Large intestine (tissue), 3 donors: ENCODE data around the gene PRPF18. TPM values are rescaled to one million over a fixed set of nuclear protein-coding genes. Genes with fewer than 3 reads are reported as not detected.

Experiments used
- DNase-seq, 2 donors: peaks; one replicate each; pipeline versions ENCODE4 v3.0.0 to v3.0.0-alpha.2; 2013
- H3K27ac ChIP-seq: one replicate; pipeline ENCODE4 v1.5.1; 2013; ENCODE audit warnings: low read length
- H3K27me3 ChIP-seq: 2 replicates; pipeline ENCODE4 v1.6.1; 2013; ENCODE audit warnings: low read length; ENCODE audit not compliant: control insufficient read depth, insufficient read depth
- H3K36me3 ChIP-seq: 2 replicates; pipeline ENCODE4 v1.6.1; 2013; ENCODE audit warnings: low read length; ENCODE audit not compliant: control insufficient read depth, insufficient read depth
- H3K4me1 ChIP-seq: one replicate; pipeline ENCODE4 v1.6.1; 2013; ENCODE audit warnings: low read length; ENCODE audit not compliant: control insufficient read depth, insufficient read depth
- H3K4me3 ChIP-seq: one replicate; pipeline ENCODE4 v1.5.1; 2013; ENCODE audit warnings: low read length
- H3K9me3 ChIP-seq: one replicate; pipeline ENCODE4 v1.6.1; 2013; ENCODE audit warnings: mild to moderate bottlenecking, low read depth, low read length, moderate library complexity; ENCODE audit not compliant: control insufficient read depth
- WGBS: methylation state at CpG from one replicate; pipeline ENCODE4 v1.1.5; 2013; ENCODE audit warnings: low lambda C conversion rate; ENCODE audit not compliant: insufficient coverage; 5-methylcytosine and 5-hydroxymethylcytosine counted together
- polyA plus RNA-seq: library from polyadenylated mRNA; unstranded; fragments of 120-200 nt; gene quantifications from one replicate; pipeline ENCODE4 v1.2.1, GENCODE V29; 2013

Gene PRPF18
- polyA plus RNA-seq, 1 donor: 21.0 TPM

GRCh38 chr10:13637303-13637856 is 50.6 kb downstream of the PRPF18 start:
- Histone ChIP-seq H3K4me1 (peaks cover 3% of the 10 kb centered on the region), H3K27me3 (no peaks in the 10 kb centered on the region), H3K4me3 (no peak overlapping the region), H3K36me3 (peaks cover 28% of the 10 kb centered on the region), H3K9me3 (no peaks in the 10 kb centered on the region), H3K27ac (no peak overlapping the region)
- 88% methylated on average over 1 of the region's 1 CpG for WGBS
- no peak for DNase-seq

DNA sequence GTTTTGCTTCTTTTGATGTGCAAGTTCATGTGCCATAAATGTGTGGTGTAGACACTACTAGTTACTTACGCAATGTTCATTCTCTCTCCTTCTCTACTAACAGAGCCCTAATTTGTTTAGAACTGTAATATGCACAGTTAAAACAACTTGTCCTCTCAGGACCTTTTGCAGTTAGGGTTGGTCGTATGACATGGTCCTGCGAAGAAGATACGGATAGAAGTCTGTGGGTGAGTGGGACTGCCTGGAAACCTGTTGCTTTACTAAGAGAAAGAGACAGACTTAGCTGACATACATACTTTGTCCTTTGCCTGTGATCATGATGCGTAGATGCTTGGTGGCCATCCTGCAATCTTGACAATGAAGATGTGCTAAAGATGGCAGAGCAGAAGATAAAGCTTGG is 51.1 kb downstream of the PRPF18 start:
- no peak for DNase-seq
- Histone ChIP-seq H3K27ac (no peak overlapping the region), H3K27me3 (no peaks in the 10 kb centered on the region), H3K4me3 (no peak overlapping the region), H3K9me3 (no peaks in the 10 kb centered on the region), H3K4me1 (peaks cover 3% of the 10 kb centered on the region), H3K36me3 (peaks cover 31% of the 10 kb centered on the region)
- 86% methylated on average over 1 of the region's 5 CpGs for WGBS

DNA sequence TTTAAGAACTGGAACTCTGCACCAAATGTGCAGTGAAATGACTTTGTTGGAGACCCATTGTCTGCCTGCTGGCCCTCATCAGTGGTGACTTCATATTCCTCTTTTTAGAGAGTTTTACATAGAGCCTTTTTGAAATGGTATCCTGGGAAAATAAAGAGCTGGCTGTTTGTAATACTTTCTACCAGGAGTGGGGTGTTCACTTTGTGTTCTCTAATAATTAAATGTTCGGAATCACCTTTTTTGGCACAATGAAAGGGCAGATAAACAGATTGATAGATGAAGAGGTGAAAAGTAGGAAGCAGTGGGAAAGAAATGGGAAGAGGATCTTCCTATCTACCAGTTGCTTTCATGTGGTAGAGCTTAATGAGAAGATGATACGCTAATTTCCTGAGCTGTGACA is 55.5 kb downstream of the PRPF18 start:
- Histone ChIP-seq H3K36me3 (peaks cover 63% of the 10 kb centered on the region), H3K4me3 (no peak overlapping the region), H3K9me3 (no peaks in the 10 kb centered on the region), H3K27me3 (no peaks in the 10 kb centered on the region), H3K4me1 (no peaks in the 10 kb centered on the region), H3K27ac (no peak overlapping the region)
- no peak for DNase-seq
- WGBS: 67% methylated on average over 1 of the region's 2 CpGs

- no peaks in the 10 kb centered on the region for H3K9me3 ChIP-seq
- H3K36me3 ChIP-seq: peaks cover 67% of the 10 kb centered on the region
- no CpG with 5 or more reads among the region's 7 CpGs for WGBS
- no peaks in the 10 kb centered on the region for H3K27me3 ChIP-seq
- no peak for DNase-seq
- H3K4me1 ChIP-seq: no peaks in the 10 kb centered on the region
- H3K27ac ChIP-seq: no peak overlapping the region
- no peak overlapping the region for H3K4me3 ChIP-seq
Observed at GRCh38 chr10:13643016-13643415, 56.3 kb downstream of the PRPF18 start.

- H3K4me3 ChIP-seq: no peak overlapping the region
- DNase-seq: no peak
- H3K36me3 ChIP-seq: peaks cover 71% of the 10 kb centered on the region
- H3K27me3 ChIP-seq: no peaks in the 10 kb centered on the region
- WGBS: no CpG with 5 or more reads among the region's 9 CpGs
- H3K27ac ChIP-seq: no peak overlapping the region
- H3K4me1 ChIP-seq: no peaks in the 10 kb centered on the region
- H3K9me3 ChIP-seq: no peaks in the 10 kb centered on the region
Observed at GRCh38 chr10:13644866-13645265, 58.1 kb downstream of the PRPF18 start.

DNA sequence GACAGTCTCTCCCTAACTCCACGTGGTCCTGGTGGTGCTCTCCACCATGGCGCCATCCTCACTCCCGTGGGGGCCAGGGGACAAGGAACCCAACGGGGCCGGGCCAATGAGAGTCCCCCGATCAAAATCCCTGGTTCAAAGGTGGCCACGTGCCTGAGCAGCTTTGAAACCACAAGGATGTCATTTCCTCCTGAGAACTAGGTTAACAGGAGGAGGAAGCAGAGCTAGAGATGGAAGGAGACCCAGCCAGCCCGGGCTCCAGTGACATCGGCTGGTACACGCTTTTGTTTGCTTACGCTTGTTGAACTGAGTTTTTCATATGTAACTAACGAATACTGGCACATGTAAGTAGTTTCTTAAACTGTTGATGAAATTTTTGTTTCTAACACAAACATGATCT is 61.7 kb downstream of the PRPF18 start:
- no peaks in the 10 kb centered on the region for H3K9me3 ChIP-seq
- no peak overlapping the region for H3K27ac ChIP-seq
- no peaks in the 10 kb centered on the region for H3K4me1 ChIP-seq
- no peak for DNase-seq
- H3K36me3 ChIP-seq: peaks cover 76% of the 10 kb centered on the region
- H3K27me3 ChIP-seq: no peaks in the 10 kb centered on the region
- no peak overlapping the region for H3K4me3 ChIP-seq
- 80% methylated on average over 1 of the region's 12 CpGs for WGBS

DNA sequence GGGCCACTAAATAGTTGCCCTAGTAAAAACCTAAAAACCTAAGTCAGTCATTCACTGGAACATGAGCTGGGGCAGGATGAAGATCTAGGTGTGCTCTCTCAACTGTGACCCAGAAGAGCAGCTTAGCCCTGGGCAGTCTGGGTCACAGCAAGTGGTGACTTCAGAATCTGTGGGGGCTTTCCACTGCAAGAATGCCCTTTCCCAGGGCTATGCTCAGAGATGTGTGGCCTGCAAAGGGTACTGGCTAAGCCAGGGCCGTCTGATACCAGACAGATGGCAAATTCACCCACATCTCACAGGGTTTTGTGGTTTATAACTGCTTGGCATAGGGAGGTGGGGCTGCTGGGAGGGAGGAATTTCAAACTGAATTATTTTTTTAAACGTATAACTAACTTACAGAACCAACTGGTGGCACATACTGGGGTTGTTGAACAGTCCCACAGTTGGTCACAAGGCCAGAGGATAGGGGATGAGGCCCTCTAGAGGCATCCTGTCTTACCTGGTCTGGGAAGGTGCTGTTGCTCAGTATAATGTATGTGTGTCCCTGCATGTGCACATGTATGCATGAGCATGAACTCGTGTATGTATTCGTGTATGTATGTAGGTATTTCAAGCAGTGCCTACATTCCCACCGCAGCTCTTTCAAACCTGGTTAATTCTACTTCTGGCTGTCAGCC is 63.2 kb downstream of the PRPF18 start:
- Histone ChIP-seq H3K27ac (no peak overlapping the region), H3K9me3 (no peaks in the 10 kb centered on the region), H3K4me1 (no peaks in the 10 kb centered on the region), H3K27me3 (no peaks in the 10 kb centered on the region), H3K4me3 (no peak overlapping the region), H3K36me3 (peaks cover 86% of the 10 kb centered on the region)
- no peak for DNase-seq
- WGBS: no CpG with 5 or more reads among the region's 5 CpGs

GRCh38 chr10:13650961-13651360 is 64.2 kb downstream of the PRPF18 start:
- WGBS: 80% methylated on average over 1 of the region's 5 CpGs
- Histone ChIP-seq H3K36me3 (peaks cover 83% of the 10 kb centered on the region), H3K4me1 (no peaks in the 10 kb centered on the region), H3K27me3 (no peaks in the 10 kb centered on the region), H3K9me3 (no peaks in the 10 kb centered on the region), H3K4me3 (no peak overlapping the region), H3K27ac (no peak overlapping the region)
- no peak for DNase-seq

GRCh38 chr10:13651969-13652720 is 65.4 kb downstream of the PRPF18 start:
- Histone ChIP-seq H3K4me1 (no peaks in the 10 kb centered on the region), H3K4me3 (no peak overlapping the region), H3K9me3 (no peaks in the 10 kb centered on the region), H3K27me3 (no peaks in the 10 kb centered on the region), H3K36me3 (peaks cover 78% of the 10 kb centered on the region), H3K27ac (no peak overlapping the region)
- no peak for DNase-seq
- no CpG with 5 or more reads among the region's 5 CpGs for WGBS

- DNase-seq: no peak
- Histone ChIP-seq H3K4me1 (no peaks in the 10 kb centered on the region), H3K27ac (no peak overlapping the region), H3K36me3 (peaks cover 78% of the 10 kb centered on the region), H3K4me3 (no peak overlapping the region), H3K9me3 (no peaks in the 10 kb centered on the region), H3K27me3 (no peaks in the 10 kb centered on the region)
- no CpG with 5 or more reads among the region's 6 CpGs for WGBS
Observed at GRCh38 chr10:13652860-13653259, 66.1 kb downstream of the PRPF18 start.
